HCT116 (cell line): ENCODE results near the gene CCR2. TPM values are rescaled to one million over a fixed set of nuclear protein-coding genes. Genes with fewer than 3 reads are reported as not detected.

ENCODE experiments used
- ATAC-seq: fragments of 200-7000 bp; cut with Tn5 transposase; 2 replicates; pipeline ENCODE4 v1.9.1; 2020; ENCODE audit warnings: mild to moderate bottlenecking, moderate library complexity
- BruUV-seq: library from RNA; stranded (reverse); fragments of 400-500 nt; replicated peaks from 2 replicates; lab custom pipeline; 2021; lab: Mats Ljungman, UMichigan
- CTCF ChIA-PET: fragments of 300-600 bp; sonication (Branson Sonifier 250); formaldehyde crosslinking; loops from one replicate; lab custom pipeline; 2021; ENCODE audit warnings: antibody characterized with exemption; lab: Charles Lee
- POLR2A ChIA-PET: fragments of 300-600, 350-600 bp; sonication (Branson Sonifier 250); formaldehyde crosslinking; loops from one replicate; lab custom pipeline; 2021; ENCODE audit warnings: antibody characterized with exemption; lab: Charles Lee
- RAD21 ChIA-PET, 2 experiments: fragments of 300-600 bp; sonication (Branson Sonifier 250); formaldehyde crosslinking; loops; one replicate each; lab custom pipeline; 2023; ENCODE audit warnings: low total read pairs in 2 of 2; ENCODE audit not compliant: uncharacterized antibody in 2 of 2, unreplicated experiment in 2 of 2, low non-redundant PET in 1 of 2; lab: Charles Lee
- DNase-seq: peaks from one replicate; pipeline ENCODE4 v3.0.0-alpha.2; 2010; ENCODE audit warnings: low read depth, low spot score
- H2AFZ ChIP-seq: fragments of 200-600 bp; shearing (Covaris generic), sonication (generic); 2 replicates; pipeline ENCODE4 v1.6.1; 2017; ENCODE audit warnings: low read depth, mixed run types, mixed read lengths, antibody characterized with exemption, low read length; ENCODE audit not compliant: poor library complexity, severe bottlenecking
- H3K27ac ChIP-seq: 2 replicates; pipeline ENCODE4 v1.5.1; 2012; ENCODE audit warnings: low read depth, low read length
- H3K27me3 ChIP-seq: fragments of 200-600 bp; sonication (generic); 2 replicates; pipeline ENCODE4 v1.6.1; 2016; ENCODE audit warnings: mixed run types, low read length, mixed read lengths; ENCODE audit not compliant: insufficient read depth
- H3K36me3 ChIP-seq, 2 experiments: fragments of 200-500 bp in 1 of 2; fragments of 200-600 bp in 1 of 2; sonication (Bioruptor generic) in 1 of 2; sonication (generic) in 1 of 2; 2 replicates each; pipeline versions ENCODE4 v1.5.1 to v1.6.1; 2014 to 2016; ENCODE audit warnings: low read length in 2 of 2, inconsistent platforms in 1 of 2, mixed read lengths in 1 of 2, mixed run types in 1 of 2; ENCODE audit not compliant: insufficient read depth in 2 of 2, control insufficient read depth in 1 of 2
- H3K4me1 ChIP-seq, 2 experiments: fragments of 200-600 bp in 1 of 2; sonication (generic) in 1 of 2; 2 replicates each; pipeline versions ENCODE4 v1.5.1 to v1.6.1; 2012 to 2017; ENCODE audit warnings: low read length in 2 of 2, inconsistent platforms in 1 of 2, mild to moderate bottlenecking in 1 of 2, mixed read lengths in 1 of 2, mixed run types in 1 of 2, moderate library complexity in 1 of 2; ENCODE audit not compliant: insufficient read depth in 2 of 2, control insufficient read depth in 1 of 2
- H3K4me2 ChIP-seq: fragments of 200-600 bp; sonication (generic); 2 replicates; pipeline ENCODE4 v1.6.1; 2017; ENCODE audit warnings: mixed run types, low read length, mixed read lengths
- H3K4me3 ChIP-seq, 2 experiments: fragments of 200-600 bp in 1 of 2; sonication (generic) in 1 of 2; replicated peaks in 1 of 2; 2 replicates each; pipeline ENCODE4 v1.5.1; 2011 to 2016; ENCODE audit warnings: low read length in 2 of 2, control low read depth in 1 of 2, low read depth in 1 of 2, mild to moderate bottlenecking in 1 of 2, mixed read lengths in 1 of 2, mixed run types in 1 of 2
- H3K79me2 ChIP-seq: fragments of 200-600 bp; sonication (generic); 2 replicates; pipeline ENCODE4 v1.6.1; 2017; ENCODE audit warnings: mild to moderate bottlenecking, mixed run types, low read length, moderate library complexity, mixed read lengths; ENCODE audit not compliant: insufficient read depth
- H3K9ac ChIP-seq: fragments of 200-600 bp; sonication (generic); 2 replicates; pipeline ENCODE4 v1.6.1; 2016; ENCODE audit warnings: low read length, mixed read lengths
- H3K9me2 ChIP-seq: fragments of 200-600 bp; sonication (generic), shearing (Covaris generic); 2 replicates; pipeline ENCODE4 v1.6.1; 2017; ENCODE audit warnings: mixed run types, mild to moderate bottlenecking, moderate library complexity; ENCODE audit not compliant: insufficient read depth
- H3K9me3 ChIP-seq, 2 experiments: fragments of 200-500 bp in 1 of 2; fragments of 200-600 bp in 1 of 2; sonication (Bioruptor generic) in 1 of 2; sonication (generic) in 1 of 2; 2 replicates each; pipeline ENCODE4 v1.6.1; 2014 to 2017; ENCODE audit warnings: low read length in 2 of 2, mixed read lengths in 2 of 2, inconsistent platforms in 1 of 2, low read depth in 1 of 2, mild to moderate bottlenecking in 1 of 2, mixed run types in 1 of 2, moderate library complexity in 1 of 2; ENCODE audit not compliant: control insufficient read depth in 1 of 2, insufficient read depth in 1 of 2
- H4K20me1 ChIP-seq: fragments of 200-600 bp; sonication (generic), shearing (Covaris generic); 2 replicates; pipeline ENCODE4 v1.6.1; 2017; ENCODE audit warnings: mixed run types, mild to moderate bottlenecking, moderate library complexity; ENCODE audit not compliant: insufficient read depth
- ATF3 ChIP-seq: IDR thresholded peaks from 2 replicates; pipeline ENCODE4 v1.6.1; 2012
- CBX3 ChIP-seq: IDR thresholded peaks from 2 replicates; pipeline ENCODE4 v1.6.1; 2012; ENCODE audit warnings: low read depth
- EZH2 ChIP-seq: fragments of 200-600 bp; sonication (generic); IDR thresholded peaks from 2 replicates; pipeline ENCODE4 v1.6.1; 2017; ENCODE audit warnings: antibody characterized with exemption, mixed run types
- POLR2A ChIP-seq: IDR thresholded peaks from 2 replicates; pipeline ENCODE4 v1.7.0; 2011; ENCODE audit warnings: borderline replicate concordance; ENCODE audit not compliant: insufficient read depth, insufficient read length; ENCODE audit errors: extremely low read depth
- SP1 ChIP-seq: IDR thresholded peaks from 2 replicates; pipeline ENCODE4 v1.6.1; 2012; ENCODE audit warnings: low read depth
- SRF ChIP-seq: IDR thresholded peaks from 2 replicates; pipeline ENCODE4 v1.6.1; 2012; ENCODE audit warnings: low read depth
- TCF7L2 ChIP-seq: IDR thresholded peaks from 2 replicates; pipeline ENCODE4 v1.7.0; 2011; ENCODE audit warnings: borderline replicate concordance, inconsistent platforms; ENCODE audit not compliant: insufficient read depth, insufficient read length; ENCODE audit errors: extremely low read depth
- ZNF274 ChIP-seq: fragments of 200-500 bp; sonication (Bioruptor generic); IDR thresholded peaks from 2 replicates; pipeline ENCODE4 v1.6.1; 2014; ENCODE audit warnings: mild to moderate bottlenecking, low read depth, low read length, inconsistent platforms
- intact Hi-C: fragments of 100-400 bp; cut with micrococcal nuclease; formaldehyde crosslinking; loops from 2 replicates; pipeline ENCODE4 v1.10.0; 2022
- total RNA-seq: library from RNA; stranded (reverse); gene quantifications from one replicate; pipeline ENCODE4 v1.2.1, GENCODE V29; 2021; ENCODE audit not compliant: unreplicated experiment
- TF ChIP-seq, protein P1 (sequence below): IDR thresholded peaks from 2 replicates; pipeline ENCODE4 v1.6.1; 2012; ENCODE audit warnings: low read depth
- TF ChIP-seq, protein P2 (sequence below): IDR thresholded peaks from 2 replicates; pipeline ENCODE4 v1.6.1; 2012

CCR2 gene
- total RNA-seq, 1 experiment from 2014 or later: not detected

GRCh38 chr3:46367811-46368210, 13.9 kb downstream of the CCR2 start:
- POLR2A ChIA-PET: no interaction called here
- Histone ChIP-seq H3K4me2 (no peak overlapping the region), H3K4me1 (no peaks in the 10 kb centered on the region), H3K9me2 (no peaks in the 10 kb centered on the region), H3K27me3 (peaks cover 25% of the 10 kb centered on the region), H3K79me2 (no peaks in the 10 kb centered on the region), H3K27ac (no peak overlapping the region), H3K4me3 (no peak overlapping the region), H2AFZ (no peak overlapping the region), H3K9ac (no peak overlapping the region), H3K36me3 (no peaks in the 10 kb centered on the region), H3K9me3 (no peaks in the 10 kb centered on the region), H4K20me1 (no peaks in the 10 kb centered on the region)
- DNase-seq (no peak), ATAC-seq (no peak)
- BruUV-seq: no TSS peak
- no peak for TF ChIP-seq EZH2
- TF ChIP-seq, protein P1, sequence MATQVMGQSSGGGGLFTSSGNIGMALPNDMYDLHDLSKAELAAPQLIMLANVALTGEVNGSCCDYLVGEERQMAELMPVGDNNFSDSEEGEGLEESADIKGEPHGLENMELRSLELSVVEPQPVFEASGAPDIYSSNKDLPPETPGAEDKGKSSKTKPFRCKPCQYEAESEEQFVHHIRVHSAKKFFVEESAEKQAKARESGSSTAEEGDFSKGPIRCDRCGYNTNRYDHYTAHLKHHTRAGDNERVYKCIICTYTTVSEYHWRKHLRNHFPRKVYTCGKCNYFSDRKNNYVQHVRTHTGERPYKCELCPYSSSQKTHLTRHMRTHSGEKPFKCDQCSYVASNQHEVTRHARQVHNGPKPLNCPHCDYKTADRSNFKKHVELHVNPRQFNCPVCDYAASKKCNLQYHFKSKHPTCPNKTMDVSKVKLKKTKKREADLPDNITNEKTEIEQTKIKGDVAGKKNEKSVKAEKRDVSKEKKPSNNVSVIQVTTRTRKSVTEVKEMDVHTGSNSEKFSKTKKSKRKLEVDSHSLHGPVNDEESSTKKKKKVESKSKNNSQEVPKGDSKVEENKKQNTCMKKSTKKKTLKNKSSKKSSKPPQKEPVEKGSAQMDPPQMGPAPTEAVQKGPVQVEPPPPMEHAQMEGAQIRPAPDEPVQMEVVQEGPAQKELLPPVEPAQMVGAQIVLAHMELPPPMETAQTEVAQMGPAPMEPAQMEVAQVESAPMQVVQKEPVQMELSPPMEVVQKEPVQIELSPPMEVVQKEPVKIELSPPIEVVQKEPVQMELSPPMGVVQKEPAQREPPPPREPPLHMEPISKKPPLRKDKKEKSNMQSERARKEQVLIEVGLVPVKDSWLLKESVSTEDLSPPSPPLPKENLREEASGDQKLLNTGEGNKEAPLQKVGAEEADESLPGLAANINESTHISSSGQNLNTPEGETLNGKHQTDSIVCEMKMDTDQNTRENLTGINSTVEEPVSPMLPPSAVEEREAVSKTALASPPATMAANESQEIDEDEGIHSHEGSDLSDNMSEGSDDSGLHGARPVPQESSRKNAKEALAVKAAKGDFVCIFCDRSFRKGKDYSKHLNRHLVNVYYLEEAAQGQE: no peak
- CTCF ChIA-PET: interaction anchor here (1.7 to 5.6 kb wide), 5 partner anchors 11 to 291 kb away, joined by 8 to 30 read pairs (median 17); partner anchors contain the start of gene CCR1
- intact Hi-C loops: loop anchor here (5.0 kb wide), 1 partner anchor 271 kb away; no protein-coding TSS in a partner anchor
- RAD21 ChIA-PET: no interaction called here

DNA sequence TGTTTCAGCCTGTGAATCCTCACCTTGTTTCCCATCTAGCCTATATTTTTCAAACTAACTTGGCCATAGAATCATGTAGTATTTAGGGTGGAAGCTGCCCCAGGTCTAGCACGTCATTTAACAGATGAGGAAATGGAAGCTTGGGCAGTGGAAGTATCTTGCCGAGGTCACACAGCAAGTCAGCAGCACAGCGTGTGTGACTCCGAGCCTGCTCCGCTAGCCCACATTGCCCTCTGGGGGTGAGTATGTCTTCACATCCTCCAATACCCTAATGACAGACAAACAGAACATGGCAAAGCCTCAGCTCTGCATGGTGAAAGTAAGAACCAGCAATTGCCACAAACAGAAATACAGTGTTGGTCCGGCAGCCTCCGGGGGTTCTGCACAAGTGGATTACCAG, 14.7 kb downstream of the CCR2 start:
- H3K9me3 ChIP-seq: no peaks in the 10 kb centered on the region
- H3K36me3 ChIP-seq: no peaks in the 10 kb centered on the region
- no peaks in the 10 kb centered on the region for H3K9me2 ChIP-seq
- no peak overlapping the region for H2AFZ ChIP-seq
- no peak overlapping the region for H3K27ac ChIP-seq
- H3K4me2 ChIP-seq: no peak overlapping the region
- H4K20me1 ChIP-seq: no peaks in the 10 kb centered on the region
- DNase-seq (no peak), ATAC-seq (peak; percentile 82)
- no peak overlapping the region for H3K4me3 ChIP-seq
- ChIA-PET RAD21 (interaction anchor here in 1 of 2 experiments (1.6 kb wide), 1 partner anchor 92 kb away, joined by 6 read pairs; no protein-coding TSS in a partner anchor), POLR2A (no interaction called here), CTCF (interaction anchor here (1.3 to 5.6 kb wide), 7 partner anchors 10 to 291 kb away, joined by 4 to 30 read pairs (median 16); partner anchors contain the start of gene CCR1)
- BruUV-seq: no TSS peak
- H3K79me2 ChIP-seq: no peaks in the 10 kb centered on the region
- peaks cover 33% of the 10 kb centered on the region for H3K27me3 ChIP-seq
- H3K4me1 ChIP-seq: no peaks in the 10 kb centered on the region
- no peak overlapping the region for H3K9ac ChIP-seq
- intact Hi-C loops: loop anchor here (5.0 kb wide), 1 partner anchor 271 kb away; no protein-coding TSS in a partner anchor
- TF ChIP-seq, protein P1: no peak
- TF ChIP-seq SRF: no peak
- no peak for TF ChIP-seq TCF7L2
- no peak for TF ChIP-seq CBX3
- TF ChIP-seq SP1: no peak
- TF ChIP-seq, protein P2, sequence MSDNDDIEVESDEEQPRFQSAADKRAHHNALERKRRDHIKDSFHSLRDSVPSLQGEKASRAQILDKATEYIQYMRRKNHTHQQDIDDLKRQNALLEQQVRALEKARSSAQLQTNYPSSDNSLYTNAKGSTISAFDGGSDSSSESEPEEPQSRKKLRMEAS: no peak
- no peak for TF ChIP-seq ATF3
- no peak for TF ChIP-seq ZNF274
- no peak for TF ChIP-seq POLR2A
